ENCODE results near the gene ARSD. TPM values are rescaled to one million over a fixed set of nuclear protein-coding genes. Genes with fewer than 3 reads are reported as not detected.

The ARSD gene
- total and polyA plus RNA-seq, 2 of the 13 experiments (the other 11 are each of a cell fraction or from before 2014, with no cell fraction given) = 4.8 to 6.8 TPM

- TF ChIP-seq ZNF646 (CRISPR knock-in tag; IDR thresholded peaks at IDR 0.05) (no peak), FLYWCH1 (CRISPR knock-in tag; IDR thresholded peaks at IDR 0.05) (no peak), TCF7L2 (IDR thresholded peaks at IDR 0.05; ENCODE audit: low read depth, low read length) (no peak), CREB1 (IDR thresholded peaks at IDR 0.05) (no peak), CREB1 (CRISPR knock-in tag; IDR thresholded peaks at IDR 0.05) (no peak), SP5 (CRISPR knock-in tag; IDR thresholded peaks at IDR 0.05; ENCODE audit: borderline replicate concordance, low read depth) (no peak), ZNF589 (CRISPR knock-in tag; conservative IDR thresholded peaks at IDR 0.05) (no peak), ZZZ3 (CRISPR knock-in tag; IDR thresholded peaks at IDR 0.05; ENCODE audit: borderline replicate concordance) (no peak), KLF12 (CRISPR knock-in tag; IDR thresholded peaks at IDR 0.05; ENCODE audit: borderline replicate concordance) (no peak), PATZ1 (CRISPR knock-in tag; IDR thresholded peaks at IDR 0.05) (no peak), AHDC1 (CRISPR knock-in tag; IDR thresholded peaks at IDR 0.05; ENCODE audit: borderline replicate concordance) (no peak)
Observed at GRCh38 chrX:2974961-2975360, 45.8 kb upstream of the ARSD start (continued).
